HepG2 (cell line): ENCODE measurements around the gene ATP6V0E2. TPM values are rescaled to one million over a fixed set of nuclear protein-coding genes. Genes with fewer than 3 reads are reported as not detected.

Experiments
- ATAC-seq: fragments of 200-7000 bp; cut with Tn5 transposase; 3 replicates; pipeline ENCODE4 v1.9.1; 2020; ENCODE audit warnings: mild to moderate bottlenecking, moderate library complexity
- BruUV-seq: library from RNA; stranded (reverse); fragments of 400-500 nt; replicated peaks from 2 replicates; lab custom pipeline; 2021; lab: Mats Ljungman, UMichigan
- CTCF ChIA-PET: fragments of 300-600 bp; formaldehyde crosslinking; extraction: SDS; loops from one replicate; lab custom pipeline; 2021; ENCODE audit warnings: low total read pairs, inconsistent platforms, low intra/inter-chr PET ratio; lab: Yijun Ruan, JAX
- POLR2A ChIA-PET: fragments of 350-600 bp; sonication (Branson Sonifier 250); formaldehyde crosslinking; loops from one replicate; lab custom pipeline; 2020; ENCODE audit warnings: antibody characterized with exemption, inconsistent platforms; lab: Yijun Ruan, JAX
- DNase-seq: peaks from one replicate; pipeline ENCODE4 v3.0.0-alpha.2; 2015; ENCODE audit warnings: low spot score
- FAIRE-seq: peaks from 3 replicates; lab custom pipeline; 2011; peaks lifted over from hg19 to GRCh38; lab: Jason Lieb, UNC
- H2AFZ ChIP-seq: one replicate; pipeline ENCODE4 v1.6.1; 2011; ENCODE audit warnings: low read length, inconsistent platforms
- H3K27ac ChIP-seq: fragments of 300-600 bp; 3 replicates; pipeline ENCODE4 v1.8.0; 2011; ENCODE audit warnings: mixed run types, mild to moderate bottlenecking, mixed read lengths, low read length, inconsistent platforms; ENCODE audit not compliant: insufficient read depth; ENCODE audit errors: extremely low read length
- H3K27me3 ChIP-seq, 2 experiments: fragments of 200-600 bp in 1 of 2; 2 replicates in 1 of 2; 3 replicates in 1 of 2; pipeline versions ENCODE4 v1.6.0 to v1.8.0; 2011; ENCODE audit warnings: low read length in 2 of 2, mild to moderate bottlenecking in 2 of 2, moderate library complexity in 2 of 2, inconsistent platforms in 1 of 2; ENCODE audit not compliant: insufficient read depth in 2 of 2, control insufficient read depth in 1 of 2
- H3K36me3 ChIP-seq, 2 experiments: fragments of 200-600 bp in 1 of 2; replicated peaks in 1 of 2; 2 replicates in 1 of 2; 3 replicates in 1 of 2; pipeline versions ENCODE4 v1.5.1 to v1.8.0; 2011; ENCODE audit warnings: low read length in 2 of 2, inconsistent platforms in 1 of 2; ENCODE audit not compliant: insufficient read depth in 2 of 2, control insufficient read depth in 1 of 2
- H3K4me1 ChIP-seq: 2 replicates; pipeline ENCODE4 v1.5.1; 2012; ENCODE audit warnings: low read length, inconsistent platforms; ENCODE audit not compliant: insufficient read depth
- H3K4me2 ChIP-seq: 2 replicates; pipeline ENCODE4 v1.6.0; 2011; ENCODE audit warnings: low read depth, low read length, inconsistent platforms
- H3K4me3 ChIP-seq, 3 experiments: fragments of 200-600 bp in 1 of 3; sonication (generic), shearing (Covaris generic) in 1 of 3; replicated peaks in 1 of 3; 2 replicates each; pipeline ENCODE4 v1.5.1; 2011 to 2016; ENCODE audit warnings: low read length in 3 of 3, inconsistent platforms in 2 of 3, low read depth in 2 of 3, mild to moderate bottlenecking in 2 of 3, control low read depth in 1 of 3, mixed read lengths in 1 of 3; ENCODE audit not compliant: insufficient read depth in 1 of 3
- H3K79me2 ChIP-seq: one replicate; pipeline ENCODE4 v1.6.1; 2011; ENCODE audit warnings: low read length, inconsistent platforms; ENCODE audit not compliant: insufficient read depth
- H3K9ac ChIP-seq: 2 replicates; pipeline ENCODE4 v1.6.0; 2011; ENCODE audit warnings: mild to moderate bottlenecking, low read depth, low read length, inconsistent platforms; ENCODE audit not compliant: insufficient read depth
- H3K9me3 ChIP-seq: 2 replicates; pipeline ENCODE4 v1.5.1; 2012; ENCODE audit warnings: mild to moderate bottlenecking, low read length
- H4K20me1 ChIP-seq: 2 replicates; pipeline ENCODE4 v1.6.0; 2011; ENCODE audit warnings: inconsistent platforms, mild to moderate bottlenecking, low read length, moderate library complexity; ENCODE audit not compliant: insufficient read depth
- CEBPG ChIP-seq: IDR thresholded peaks from 2 replicates; pipeline ENCODE4 v1.6.1; 2016
- RBAK ChIP-seq: sonication (generic); formaldehyde crosslinking; IDR thresholded peaks from 2 replicates; pipeline ENCODE4 v1.5.1; 2020; ENCODE audit warnings: mild to moderate bottlenecking, missing genetic modification reagents
- SKI ChIP-seq: fragments of 450-650 bp; IDR thresholded peaks from one replicate; pipeline ENCODE4 v1.6.1; 2018; ENCODE audit warnings: mild to moderate bottlenecking; ENCODE audit not compliant: partially characterized antibody
- SSRP1 ChIP-seq: IDR thresholded peaks from 2 replicates; pipeline ENCODE4 v1.6.1; 2016; ENCODE audit warnings: control low read depth
- TAF1 ChIP-seq: sonication (generic); formaldehyde crosslinking; IDR thresholded peaks from 2 replicates; pipeline ENCODE4 v1.4.0; 2020; ENCODE audit warnings: missing genetic modification reagents
- ZNF501 ChIP-seq: sonication (generic); formaldehyde crosslinking; IDR thresholded peaks from 2 replicates; pipeline ENCODE4 v1.5.1; 2020; ENCODE audit warnings: mild to moderate bottlenecking, moderate library complexity, missing genetic modification reagents
- WGBS: methylation state at CpG from one replicate; pipeline ENCODE4 v1.1.6; 2017; ENCODE audit warnings: low lambda C conversion rate; 5-methylcytosine and 5-hydroxymethylcytosine counted together
- in situ Hi-C: cut with HindIII; loops from 2 replicates; pipeline ENCODE4 v1.10.0; 2017; ENCODE audit warnings: low pct_unique_long_range_greater_than_20kb; ENCODE audit not compliant: extremely low pct_ligation_motif_present
- intact Hi-C: fragments of 100-400 bp; cut with micrococcal nuclease; formaldehyde crosslinking; loops from one replicate; pipeline ENCODE4 v1.10.0; 2022; ENCODE audit not compliant: unreplicated experiment
- polyA plus RNA-seq, 8 experiments: library from polyadenylated mRNA; depleted of rRNA in 3 of 8; stranded (reverse) in 7 of 8; unstranded in 1 of 8; fragments of >200 nt; fragmentation: Illumina TruSeq in 4 of 8; extraction: Trizol in 4 of 8; gene quantifications; 2 replicates each; pipeline versions ENCODE4 v1.2.1 to v1.2.3, GENCODE V29; 2011 to 2016; ENCODE audit warnings: low read depth in 4 of 8, missing spikeins in 1 of 8, mixed read lengths in 1 of 8; ENCODE audit not compliant: insufficient read depth in 1 of 8
- total RNA-seq, 5 experiments: library from RNA; depleted of rRNA; stranded (reverse); fragments of >200 nt; fragmentation: Illumina TruSeq; extraction: Trizol; gene quantifications; 2 replicates each; pipeline ENCODE4 v1.2.3, GENCODE V29; 2016; ENCODE audit warnings: low read depth in 1 of 5
- TF ChIP-seq, protein P1 (sequence below): sonication (generic); formaldehyde crosslinking; IDR thresholded peaks from 2 replicates; pipeline ENCODE4 v1.5.0; 2020; ENCODE audit warnings: missing genetic modification reagents
- TF ChIP-seq, protein P2 (sequence below): sonication (generic); formaldehyde crosslinking; IDR thresholded peaks from 2 replicates; pipeline ENCODE4 v1.8.0; 2022; ENCODE audit warnings: mild to moderate bottlenecking, missing genetic modification reagents; ENCODE audit not compliant: insufficient replicate concordance

Gene ATP6V0E2
- total and polyA plus RNA-seq, 2 of the 13 experiments (the other 11 are each of a cell fraction or from before 2014, with no cell fraction given): 36.8 to 203 TPM

DNA sequence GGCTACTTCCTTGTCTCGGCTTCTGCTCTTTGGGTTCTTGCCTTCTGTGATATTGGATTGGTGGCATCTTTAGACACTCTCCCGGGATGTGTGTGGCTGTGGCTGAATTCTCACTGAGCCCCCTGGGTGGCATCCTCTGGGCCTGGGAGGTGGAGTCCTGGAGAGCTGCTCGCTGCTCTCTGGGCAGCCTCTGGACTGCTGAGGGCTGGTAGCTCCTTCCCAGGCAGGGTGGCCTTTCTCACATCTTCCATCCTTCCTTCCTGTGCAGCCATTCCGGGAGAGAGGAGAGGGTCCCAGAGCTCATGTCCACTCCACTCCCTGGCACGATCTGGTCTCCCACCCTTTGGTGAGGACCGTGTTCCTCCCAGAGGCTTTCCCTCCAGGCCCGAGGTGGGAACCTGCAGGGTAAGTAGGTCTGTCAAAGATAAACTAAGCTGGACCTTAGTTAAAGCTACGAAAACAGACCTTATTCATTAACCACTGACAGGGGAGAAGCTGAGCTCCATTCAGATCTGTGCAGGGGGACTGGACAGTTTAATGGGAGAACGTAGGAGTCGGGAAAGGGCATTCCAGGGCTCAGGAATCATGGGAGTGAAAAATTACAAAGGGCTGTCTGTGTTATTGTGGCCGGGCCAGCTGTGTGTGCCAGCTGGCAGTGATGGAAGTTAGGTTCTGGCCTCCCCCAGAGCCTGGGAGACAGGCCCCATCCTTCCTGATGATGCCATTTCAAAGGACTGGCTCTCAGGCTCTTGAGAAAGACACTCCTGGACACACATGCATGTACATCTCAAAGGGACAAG lies 8.7 kb downstream of the ATP6V0E2 start:
- H3K9me3 ChIP-seq: no peaks in the 10 kb centered on the region
- no peak overlapping the region for H3K4me3 ChIP-seq
- no peak overlapping the region for H3K27ac ChIP-seq
- H3K27me3 ChIP-seq: no peaks in the 10 kb centered on the region
- WGBS: 87% methylated on average over 10 of the region's 11 CpGs
- no peaks in the 10 kb centered on the region for H4K20me1 ChIP-seq
- H3K9ac ChIP-seq: no peak overlapping the region
- FAIRE-seq: no peak
- no peak overlapping the region for H2AFZ ChIP-seq
- no TSS peak for BruUV-seq
- H3K36me3 ChIP-seq: peaks cover 3 to 20% of the 10 kb centered on the region in 2 experiments; a peak in 3 of 5 replicates
- no peak for TF ChIP-seq SSRP1 (CRISPR knock-in tag)
- TF ChIP-seq CEBPG (CRISPR knock-in tag): no peak
- no peak for TF ChIP-seq SKI
- no peak for TF ChIP-seq ZNF501 (CRISPR knock-in tag)
- H3K79me2 ChIP-seq: no peaks in the 10 kb centered on the region
- in situ Hi-C loops (no loop called here), intact Hi-C loops (no loop called here)
- POLR2A ChIA-PET: interaction anchor here (0.7 kb wide), 1 partner anchor 44 kb away, joined by 3 read pairs; the partner anchor contains the start of gene ZNF862
- CTCF ChIA-PET: interaction anchor here (0.8 kb wide), 1 partner anchor 394 kb away, joined by 4 read pairs; no protein-coding TSS in a partner anchor
- no peak for DNase-seq
- H3K4me2 ChIP-seq: no peak overlapping the region
- peaks cover 47% of the 10 kb centered on the region for H3K4me1 ChIP-seq
- ATAC-seq: no peak

DNA sequence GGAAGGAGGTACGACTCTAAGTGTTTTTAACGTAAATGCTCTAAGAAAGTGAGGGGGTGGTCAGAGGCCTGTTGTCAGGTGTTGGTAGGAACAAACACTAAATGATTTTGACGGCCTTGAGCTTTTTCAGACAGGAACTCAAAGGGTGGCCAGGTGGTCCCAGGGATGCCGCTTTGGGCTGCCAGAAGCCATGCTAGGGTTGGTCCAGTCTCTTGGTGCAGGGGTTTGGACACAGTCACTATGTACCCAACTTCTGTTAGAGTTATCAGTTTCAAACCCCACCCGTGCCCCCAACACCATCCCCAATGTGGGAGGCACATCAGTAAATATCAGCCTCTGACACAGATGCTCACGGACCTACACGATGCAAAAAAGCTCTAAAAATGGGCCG lies 9.3 kb downstream of the ATP6V0E2 start:
- Histone ChIP-seq H3K27ac (no peak overlapping the region), H3K9ac (no peak overlapping the region), H3K4me2 (no peak overlapping the region), H3K36me3 (peaks cover 3 to 15% of the 10 kb centered on the region in 2 experiments; a peak in 3 of 5 replicates), H3K4me3 (no peak overlapping the region), H3K4me1 (peaks cover 47% of the 10 kb centered on the region), H4K20me1 (no peaks in the 10 kb centered on the region), H3K9me3 (no peaks in the 10 kb centered on the region), H3K79me2 (no peaks in the 10 kb centered on the region), H3K27me3 (no peaks in the 10 kb centered on the region), H2AFZ (no peak overlapping the region)
- DNase-seq (no peak), FAIRE-seq (no peak), ATAC-seq (no peak)
- 78% methylated on average over 7 of the region's 8 CpGs for WGBS
- POLR2A ChIA-PET: interaction anchor here (0.7 to 1.0 kb wide), 2 partner anchors 9 to 45 kb away, joined by 3 to 4 read pairs; partner anchors contain the start of gene ZNF862
- in situ Hi-C loops: no loop called here
- BruUV-seq: no TSS peak
- intact Hi-C loops: no loop called here
- CTCF ChIA-PET: interaction anchor here (0.8 kb wide), 1 partner anchor 393 kb away, joined by 4 read pairs; no protein-coding TSS in a partner anchor
- TF ChIP-seq, protein P1, sequence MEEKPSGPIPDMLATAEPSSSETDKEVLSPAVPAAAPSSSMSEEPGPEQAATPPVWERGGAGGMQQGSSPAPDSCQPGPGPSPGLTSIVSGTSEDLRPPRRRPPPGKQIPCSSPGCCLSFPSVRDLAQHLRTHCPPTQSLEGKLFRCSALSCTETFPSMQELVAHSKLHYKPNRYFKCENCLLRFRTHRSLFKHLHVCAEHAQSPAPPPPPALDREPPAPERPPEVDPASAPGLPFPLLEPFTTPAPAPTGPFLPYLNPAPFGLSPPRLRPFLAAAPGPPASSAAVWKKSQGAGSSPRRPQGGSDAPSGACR (CRISPR knock-in tag): no peak
- TF ChIP-seq RBAK (CRISPR knock-in tag): no peak
- TF ChIP-seq, protein P2, sequence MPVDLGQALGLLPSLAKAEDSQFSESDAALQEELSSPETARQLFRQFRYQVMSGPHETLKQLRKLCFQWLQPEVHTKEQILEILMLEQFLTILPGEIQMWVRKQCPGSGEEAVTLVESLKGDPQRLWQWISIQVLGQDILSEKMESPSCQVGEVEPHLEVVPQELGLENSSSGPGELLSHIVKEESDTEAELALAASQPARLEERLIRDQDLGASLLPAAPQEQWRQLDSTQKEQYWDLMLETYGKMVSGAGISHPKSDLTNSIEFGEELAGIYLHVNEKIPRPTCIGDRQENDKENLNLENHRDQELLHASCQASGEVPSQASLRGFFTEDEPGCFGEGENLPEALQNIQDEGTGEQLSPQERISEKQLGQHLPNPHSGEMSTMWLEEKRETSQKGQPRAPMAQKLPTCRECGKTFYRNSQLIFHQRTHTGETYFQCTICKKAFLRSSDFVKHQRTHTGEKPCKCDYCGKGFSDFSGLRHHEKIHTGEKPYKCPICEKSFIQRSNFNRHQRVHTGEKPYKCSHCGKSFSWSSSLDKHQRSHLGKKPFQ (CRISPR knock-in tag): no peak
- TF ChIP-seq TAF1 (CRISPR knock-in tag): no peak
